B cell (primary cell): ENCODE measurements around the gene PRAMEF14.
"Not testable (repeated sequence)": the region's sequence is repeated elsewhere in the genome, so short reads cannot be mapped to it uniquely, and the experiment has no call there.

Source experiments
- CTCF ChIP-seq: fragments of 200-600 bp; IDR thresholded peaks from one replicate; pipeline ENCODE4 v1.8.0; 2022; ENCODE audit warnings: antibody characterized with exemption, mild to moderate bottlenecking
- EZH2 ChIP-seq: IDR thresholded peaks from 2 replicates; pipeline ENCODE4 v1.6.1; 2012; ENCODE audit warnings: borderline replicate concordance, low read depth, mild to moderate bottlenecking, moderate library complexity, low read length; ENCODE audit not compliant: insufficient read depth, poor library complexity, severe bottlenecking

- not testable (repeated sequence) for TF ChIP-seq CTCF, EZH2
These were observed 46.1 kb upstream of the PRAMEF14 start for GRCh38 chr1:13393004-13393403.
